ENCODE data around the gene SUSD6.
"Not testable (repeated sequence)": the region's sequence is repeated elsewhere in the genome, so short reads cannot be mapped to it uniquely, and the experiment has no call there.

The SUSD6 gene

DNA sequence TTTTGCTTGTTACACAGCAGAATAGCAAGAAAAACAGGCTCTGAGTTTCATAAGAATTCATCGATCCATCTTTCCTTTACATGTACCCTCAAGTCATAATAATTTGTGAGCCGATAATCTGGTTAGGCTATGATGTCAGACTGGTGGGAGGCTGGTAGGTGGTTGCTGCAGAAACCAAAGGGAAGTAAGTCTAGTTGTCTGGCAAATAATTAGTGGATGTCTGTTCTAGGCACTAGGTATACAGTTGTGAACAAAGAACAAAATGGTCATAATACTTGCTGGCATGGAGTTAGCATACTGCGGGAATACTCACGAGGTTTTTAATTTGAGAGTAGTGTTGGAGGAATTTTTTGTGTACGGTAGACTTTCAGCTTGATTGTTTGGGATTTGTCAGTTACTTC, 8.8 kb downstream of the SUSD6 start:
- DNase-seq (ENCODE audit: low read depth in 4 of 4, low spot score in 1 of 4), result no peak

DNA sequence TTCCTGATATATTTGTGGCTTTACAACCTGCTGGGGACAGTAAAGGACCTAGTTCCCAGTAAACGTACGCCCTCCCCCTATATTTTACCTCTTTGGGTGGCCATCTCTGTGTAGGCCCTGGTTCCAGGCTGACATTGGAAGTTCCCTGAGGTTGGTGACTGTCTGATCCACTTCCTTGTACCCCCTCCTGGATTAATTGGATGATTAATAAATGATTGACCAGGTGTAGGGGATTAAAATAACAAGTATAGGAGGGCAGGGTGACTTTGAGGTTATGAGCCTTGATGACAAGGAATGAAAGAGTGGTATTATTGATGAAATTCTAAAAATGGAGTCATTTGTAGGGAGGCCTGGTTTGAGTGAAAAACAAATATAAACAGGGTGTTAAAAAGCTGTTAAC, 9.6 kb downstream of the SUSD6 start:
- DNase-seq (ENCODE audit: low read depth in 4 of 4, low spot score in 1 of 4), result no peak

DNA sequence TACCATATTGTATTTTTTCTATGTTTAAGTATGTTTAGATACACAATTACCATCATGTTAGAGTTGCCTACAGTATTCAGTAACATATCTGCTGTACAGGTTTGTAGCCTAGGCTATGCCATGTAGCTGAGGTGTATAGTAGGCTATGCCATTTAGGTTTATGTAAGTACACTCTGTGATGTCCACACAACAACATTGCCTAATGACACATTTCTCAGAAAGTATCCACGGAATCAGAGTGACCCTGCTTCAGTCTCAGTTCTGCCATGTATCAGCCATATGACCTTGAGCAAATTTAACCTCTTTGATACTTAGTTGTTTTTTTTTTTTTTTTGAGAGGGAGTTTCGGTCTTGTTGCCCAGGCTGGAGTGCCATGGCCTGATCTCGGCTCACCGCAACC, 12.7 kb downstream of the SUSD6 start:
- DNase-seq (ENCODE audit: low read depth in 4 of 4, low spot score in 1 of 4), result no peak

DNA sequence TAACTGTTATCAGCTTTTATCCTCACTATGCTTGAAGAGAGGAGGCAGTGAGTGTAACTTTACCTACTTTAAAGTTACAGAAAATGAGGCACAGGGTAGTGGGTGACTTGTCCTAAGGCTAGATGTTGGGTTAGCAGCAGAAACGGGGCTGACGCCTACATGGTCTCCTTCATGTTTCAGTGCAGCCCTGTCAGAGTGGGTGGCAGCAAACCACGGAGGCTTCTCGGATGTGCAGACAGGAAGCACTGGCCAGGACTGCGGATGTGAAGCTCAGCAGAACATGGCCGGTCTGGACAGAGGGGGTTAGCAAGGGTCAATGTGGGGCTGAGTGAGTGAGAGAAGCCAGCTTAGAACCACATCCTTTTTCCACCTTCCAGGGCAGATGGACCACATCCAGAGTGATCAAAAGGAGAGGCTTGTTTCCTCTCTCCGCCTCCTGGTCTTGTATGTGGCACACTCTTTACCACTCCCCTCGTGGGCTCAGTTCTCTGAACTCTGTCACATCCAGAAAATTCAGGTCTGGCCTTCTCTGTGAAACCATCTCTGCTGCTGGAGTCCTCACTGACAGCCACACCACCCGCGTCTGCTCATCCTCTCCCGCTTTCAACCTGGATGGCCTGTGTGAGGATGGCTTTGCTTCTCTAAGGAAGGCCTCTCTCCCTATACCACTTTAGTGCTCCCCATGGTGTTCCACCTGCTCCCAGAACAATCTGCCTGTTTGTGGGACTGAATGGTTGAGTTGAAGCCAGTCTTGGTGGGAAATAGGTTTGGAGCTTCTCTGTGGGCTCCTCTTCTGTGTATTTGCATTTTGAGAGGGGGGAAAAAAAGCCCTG, 14.1 kb downstream of the SUSD6 start:
- peak in 2 of 4 experiments; percentile 52 to 67 for DNase-seq (ENCODE audit: low read depth in 4 of 4, low spot score in 1 of 4)

DNA sequence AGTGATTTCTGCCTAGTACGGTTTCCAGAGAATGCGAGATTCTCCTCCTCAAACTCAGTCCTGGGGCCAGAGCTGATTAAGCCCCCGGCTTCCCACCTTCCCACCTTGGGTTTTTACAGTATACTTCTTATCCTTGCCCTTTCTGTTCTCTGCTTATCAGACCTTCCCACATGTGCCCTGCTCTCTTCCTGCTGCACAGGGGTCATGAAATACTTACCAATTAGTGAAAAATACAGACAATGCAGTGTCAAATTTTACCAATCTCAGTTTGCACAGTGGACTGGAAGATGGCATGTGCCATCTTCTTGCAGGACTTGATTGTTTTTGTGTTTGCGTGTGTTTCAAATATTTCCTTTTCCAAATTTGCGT, 14.7 kb downstream of the SUSD6 start:
- DNase-seq (ENCODE audit: low read depth in 4 of 4, low spot score in 1 of 4), result no peak

DNA sequence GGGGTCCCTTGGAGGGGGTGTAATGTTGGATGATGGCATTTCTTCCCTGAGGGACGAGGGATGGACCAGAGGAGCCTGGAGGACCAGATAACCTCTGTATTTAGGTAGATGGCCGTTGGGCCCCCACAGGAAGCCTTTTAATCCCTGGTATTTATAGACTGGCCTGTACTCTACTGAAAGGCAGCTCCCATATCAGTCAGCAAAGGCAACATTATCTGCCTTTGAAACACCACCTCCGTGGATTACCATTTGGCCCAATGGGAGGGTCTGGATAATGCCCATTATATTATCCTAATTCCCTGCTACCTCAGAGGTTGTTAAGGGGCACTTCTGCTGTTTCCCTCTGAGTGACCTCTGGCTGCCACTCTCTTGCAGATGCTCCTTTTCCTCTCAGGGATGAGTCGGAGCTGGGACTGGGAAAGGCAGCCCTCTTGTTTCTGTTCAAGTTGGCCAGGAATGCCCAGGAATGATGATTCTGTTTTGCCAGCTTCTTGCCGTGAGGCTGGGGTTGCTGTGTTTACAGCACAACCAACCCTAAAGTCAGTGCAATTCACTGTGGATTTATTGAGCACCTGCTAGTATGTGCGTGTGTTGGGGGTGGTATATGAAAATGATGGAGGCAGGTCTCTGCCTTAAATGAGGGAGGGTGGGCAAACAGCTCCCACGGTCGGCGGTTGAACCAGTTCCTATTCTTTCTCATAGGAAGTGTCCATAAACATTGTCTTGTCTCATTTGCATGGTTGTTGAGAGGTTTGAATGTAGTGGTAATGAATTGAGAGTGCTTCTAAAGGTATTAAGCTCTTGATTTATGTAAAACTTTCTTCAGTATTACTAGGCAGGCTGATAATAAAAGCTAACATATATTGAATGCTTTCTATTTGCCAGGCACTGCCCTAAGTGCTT, 18.1 kb downstream of the SUSD6 start:
- no peak for DNase-seq (ENCODE audit: low read depth in 4 of 4, low spot score in 1 of 4)

DNA sequence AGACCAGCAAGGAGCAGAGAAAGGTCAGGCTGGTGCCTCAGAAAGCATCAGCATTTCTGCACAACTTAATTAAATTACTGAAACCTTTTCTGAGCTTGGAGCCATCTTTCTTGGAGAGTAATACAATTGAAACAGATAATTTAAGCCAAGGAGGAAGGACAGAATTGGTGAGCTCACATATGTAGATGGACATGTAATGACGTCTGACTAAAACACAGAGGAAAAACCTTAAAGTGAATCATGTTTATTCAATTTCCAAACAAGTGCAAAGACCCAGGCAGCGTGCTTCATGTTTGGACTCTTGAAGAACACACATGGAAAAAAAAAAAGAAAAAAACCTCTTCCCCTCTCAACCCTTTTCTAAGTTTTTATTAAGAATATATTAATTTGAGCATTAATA, 19.0 kb downstream of the SUSD6 start:
- no peak for DNase-seq (ENCODE audit: low read depth in 4 of 4, low spot score in 1 of 4)

DNA sequence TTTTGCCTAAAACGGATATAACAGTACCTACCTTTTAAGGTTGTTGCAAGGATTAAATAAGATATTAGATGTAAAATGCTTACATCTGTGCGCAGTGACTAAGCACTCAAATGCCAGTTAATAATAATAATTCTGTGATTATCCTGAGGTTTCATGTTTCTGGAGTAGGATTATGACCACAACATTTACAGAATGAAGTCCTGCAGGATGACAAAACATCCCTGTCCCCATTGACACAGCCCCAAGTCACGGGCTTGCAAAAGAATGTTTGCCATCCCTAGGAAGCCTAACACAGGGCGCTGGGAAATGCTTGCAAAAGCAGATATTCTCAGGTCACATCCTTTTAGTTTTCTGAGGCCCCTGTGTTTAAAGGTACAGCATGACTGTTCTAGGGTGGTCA, 20.1 kb downstream of the SUSD6 start:
- no peak for DNase-seq (ENCODE audit: low read depth in 4 of 4, low spot score in 1 of 4)

DNA sequence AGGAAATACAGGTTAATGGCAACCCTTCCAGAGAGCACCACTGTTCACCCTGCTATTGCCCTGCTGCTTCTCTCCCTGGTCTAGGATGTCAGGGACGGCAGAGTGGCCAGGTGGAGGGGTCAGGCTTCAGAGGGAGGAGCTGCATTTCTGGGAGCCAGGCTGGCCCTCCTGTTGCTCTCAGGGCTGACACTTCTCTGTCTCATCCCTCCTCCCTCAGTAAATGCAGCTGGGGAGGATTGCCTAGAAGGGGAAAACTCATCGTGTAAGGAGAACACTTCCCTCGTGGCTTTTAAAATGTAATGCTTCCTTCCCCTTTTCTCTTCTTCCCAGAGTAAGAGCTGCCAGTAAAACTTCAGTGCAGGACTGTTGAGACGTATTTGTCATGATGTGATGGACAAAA, 20.8 kb downstream of the SUSD6 start:
- DNase-seq (ENCODE audit: low read depth in 4 of 4, low spot score in 1 of 4), result no peak

DNA sequence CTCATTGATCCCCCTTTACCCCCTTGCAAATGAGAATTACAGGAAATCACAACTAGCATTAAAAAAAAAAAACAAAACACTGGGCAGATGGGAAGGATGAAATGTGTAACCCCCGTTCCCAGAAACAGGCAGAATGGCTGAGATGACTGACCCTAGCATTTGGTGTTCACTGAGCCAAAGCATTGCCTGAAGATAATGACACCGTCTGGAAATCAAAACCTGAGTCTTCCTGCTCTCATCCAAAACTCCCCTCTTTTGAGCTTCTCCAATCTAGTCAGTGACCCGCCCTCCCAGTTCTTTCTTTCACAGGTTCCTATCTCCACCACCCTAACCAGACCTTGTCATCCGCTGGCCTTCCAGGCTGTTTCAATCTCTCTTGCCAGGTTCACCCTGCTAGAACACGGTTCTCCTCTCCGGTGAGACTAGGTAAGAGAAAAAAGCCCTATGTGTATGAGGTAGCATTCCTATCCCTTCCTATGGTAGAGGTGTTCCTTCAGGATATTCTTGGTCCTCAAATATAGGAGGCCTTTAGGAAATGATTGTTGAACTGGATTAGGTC, 21.3 kb downstream of the SUSD6 start:
- no peak for DNase-seq (ENCODE audit: low read depth in 4 of 4, low spot score in 1 of 4)

DNA sequence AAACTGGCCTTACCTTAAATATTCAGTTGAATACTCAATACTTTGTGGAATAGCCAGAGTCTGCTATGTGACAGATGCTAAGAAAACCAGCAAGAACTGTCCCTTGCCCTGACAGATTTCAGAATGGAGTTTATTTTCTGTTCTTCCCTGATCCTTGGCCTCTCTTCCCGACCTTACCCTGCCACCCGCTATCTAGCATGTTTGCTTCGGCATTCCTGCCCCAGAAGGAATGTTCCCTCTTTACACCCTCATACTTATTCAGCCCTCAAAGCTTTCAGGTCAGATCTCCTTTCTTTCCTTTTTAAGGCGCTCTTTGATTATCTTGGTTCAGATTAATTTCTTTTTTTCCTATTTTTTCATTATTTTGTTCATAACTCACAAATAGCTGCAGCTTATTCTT, 21.8 kb downstream of the SUSD6 start:
- no peak for DNase-seq (ENCODE audit: low read depth in 4 of 4, low spot score in 1 of 4)

DNA sequence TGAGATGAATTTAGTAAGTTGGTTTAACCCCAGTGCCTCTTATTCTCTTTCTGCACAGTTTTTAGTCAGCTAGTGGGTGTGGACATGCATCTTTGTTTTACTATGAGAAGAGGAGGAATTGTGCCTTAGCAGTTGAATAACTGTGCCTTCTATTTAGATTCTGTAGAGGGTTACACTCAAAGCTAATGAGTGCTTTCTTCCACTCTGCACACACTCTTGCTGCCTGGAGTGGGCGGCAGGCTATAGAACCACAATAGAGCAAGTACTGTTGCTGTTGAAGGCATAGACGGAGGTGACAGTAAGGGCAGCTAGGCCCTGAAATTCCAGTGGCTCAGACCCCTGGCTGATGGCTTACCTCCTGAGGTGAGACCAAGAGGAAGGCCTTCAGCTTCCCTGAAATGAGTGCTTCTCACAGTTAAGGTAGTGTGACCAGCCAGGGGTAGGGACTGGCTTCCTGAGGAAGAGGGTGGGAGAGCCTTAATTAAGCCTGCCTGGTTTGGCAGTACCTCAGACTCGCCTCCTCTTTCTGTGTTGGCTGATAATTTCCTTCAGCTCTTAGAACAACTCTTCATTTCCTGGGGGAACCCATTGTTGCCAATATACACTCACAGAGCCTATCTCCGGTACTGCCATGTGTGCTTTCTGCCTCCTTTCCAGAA, 24.7 kb downstream of the SUSD6 start:
- no peak for DNase-seq (ENCODE audit: low read depth in 4 of 4, low spot score in 1 of 4)

DNA sequence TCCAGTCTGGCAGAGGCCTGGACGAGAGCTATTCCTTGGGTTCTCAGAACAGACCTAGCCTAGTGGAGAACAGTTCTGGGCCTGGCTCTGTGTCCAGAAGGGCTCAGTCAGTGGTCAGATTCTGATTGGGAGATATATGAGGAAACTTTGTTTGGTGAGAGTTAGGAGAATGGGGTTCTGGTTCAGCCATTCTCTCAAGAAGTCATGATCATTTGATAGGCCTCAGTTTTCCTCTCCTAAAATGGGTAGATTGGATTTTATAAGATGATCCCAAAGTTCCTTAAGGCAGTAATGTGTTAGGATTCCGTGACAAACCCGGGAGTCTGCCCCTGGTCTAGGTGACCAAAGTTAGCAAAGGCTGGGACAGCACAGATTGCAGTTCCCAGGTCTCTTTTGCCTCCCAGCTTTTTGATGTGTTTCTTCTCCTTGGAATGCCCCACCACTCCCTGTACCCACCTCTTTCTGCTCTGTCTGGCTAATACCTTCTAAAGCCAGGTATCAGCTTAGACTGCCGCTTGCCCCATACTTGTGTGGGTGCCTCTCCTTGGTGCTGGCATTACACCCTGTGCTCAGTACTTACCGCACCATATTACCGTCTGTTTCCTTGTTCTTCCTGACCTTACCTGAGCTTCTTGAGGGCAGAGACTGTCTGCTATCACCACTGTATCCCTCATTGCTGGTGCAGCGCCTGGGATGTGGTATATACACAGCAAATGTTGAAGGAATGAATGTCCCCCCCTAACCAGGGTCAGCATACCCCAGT, 25.5 kb downstream of the SUSD6 start:
- no peak for DNase-seq (ENCODE audit: low read depth in 4 of 4, low spot score in 1 of 4)

DNA sequence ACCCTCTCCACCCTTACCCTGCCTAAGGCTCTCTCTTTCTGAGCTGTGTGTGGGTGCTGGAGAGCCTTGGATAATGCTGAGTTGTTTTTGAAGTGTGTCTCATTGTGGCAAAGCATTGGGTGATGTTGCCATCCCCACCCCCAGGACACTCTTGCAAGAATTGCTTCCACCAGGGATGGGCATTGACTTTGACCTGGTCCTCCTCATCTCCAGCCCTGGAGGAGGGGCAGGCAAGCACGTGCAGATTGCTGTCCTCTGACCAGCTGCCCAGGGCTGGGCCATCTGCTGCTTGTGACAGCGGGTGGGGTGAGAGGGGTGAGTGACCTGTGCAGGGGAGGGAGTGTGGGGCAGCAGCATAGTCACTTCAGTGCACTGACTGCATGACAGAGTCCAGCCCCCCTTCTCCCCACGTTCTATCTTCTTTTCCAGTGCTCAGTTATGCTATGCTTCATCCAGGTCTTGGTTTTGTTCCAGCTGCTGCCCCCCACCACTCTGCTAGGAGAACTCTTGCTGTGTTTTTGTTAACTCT, 26.2 kb downstream of the SUSD6 start:
- no peak for DNase-seq (ENCODE audit: low read depth in 4 of 4, low spot score in 1 of 4)

DNA sequence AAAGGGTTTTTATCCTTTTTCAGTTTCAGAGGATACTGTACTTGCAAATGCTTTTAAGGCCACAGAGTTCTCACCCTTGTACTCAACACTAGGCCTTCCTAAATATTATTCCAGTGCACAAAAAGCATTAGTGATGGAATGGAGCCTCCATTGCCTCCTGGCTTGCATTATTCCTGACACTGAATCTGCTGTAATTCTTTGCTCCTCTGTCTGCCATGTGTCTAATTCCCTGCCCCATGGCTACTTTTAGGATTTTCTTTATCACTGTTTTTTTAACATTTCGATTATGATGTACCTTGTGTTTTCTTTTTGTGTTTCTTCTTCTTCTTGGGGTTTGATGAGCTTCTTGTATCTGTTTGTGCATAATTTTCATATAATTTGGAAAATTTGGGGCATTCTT, 29.5 kb downstream of the SUSD6 start:
- no peak for DNase-seq (ENCODE audit: low read depth in 4 of 4, low spot score in 1 of 4)

DNA sequence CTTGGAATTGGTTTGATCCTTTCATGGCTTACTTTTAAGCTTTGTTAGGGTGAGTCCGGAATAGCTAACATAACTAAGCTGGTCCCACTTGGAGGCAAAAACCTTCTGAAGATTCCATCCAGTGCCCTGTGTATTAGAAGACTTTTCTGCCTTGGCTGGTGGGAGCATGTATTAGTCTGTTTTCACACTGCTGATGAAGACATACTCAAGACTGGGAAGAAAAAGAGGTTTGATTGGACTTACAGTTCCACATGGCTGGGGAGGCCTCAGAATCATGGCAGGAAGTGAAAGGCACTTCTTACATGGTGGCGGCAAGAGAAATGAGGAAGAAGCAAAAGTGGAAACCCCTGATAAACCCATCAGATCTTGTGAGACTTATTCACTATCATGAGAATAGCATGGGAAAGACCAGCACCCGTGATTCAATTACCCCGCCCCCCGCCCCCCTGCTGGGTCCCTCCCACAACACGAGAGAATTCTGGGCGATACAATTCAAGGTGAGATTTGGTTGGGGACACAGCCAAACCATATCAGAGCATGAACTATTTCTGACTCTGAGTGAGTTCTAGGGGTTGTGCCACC, 30.9 kb downstream of the SUSD6 start:
- not testable (repeated sequence) for DNase-seq (ENCODE audit: low read depth in 4 of 4, low spot score in 1 of 4)

DNA sequence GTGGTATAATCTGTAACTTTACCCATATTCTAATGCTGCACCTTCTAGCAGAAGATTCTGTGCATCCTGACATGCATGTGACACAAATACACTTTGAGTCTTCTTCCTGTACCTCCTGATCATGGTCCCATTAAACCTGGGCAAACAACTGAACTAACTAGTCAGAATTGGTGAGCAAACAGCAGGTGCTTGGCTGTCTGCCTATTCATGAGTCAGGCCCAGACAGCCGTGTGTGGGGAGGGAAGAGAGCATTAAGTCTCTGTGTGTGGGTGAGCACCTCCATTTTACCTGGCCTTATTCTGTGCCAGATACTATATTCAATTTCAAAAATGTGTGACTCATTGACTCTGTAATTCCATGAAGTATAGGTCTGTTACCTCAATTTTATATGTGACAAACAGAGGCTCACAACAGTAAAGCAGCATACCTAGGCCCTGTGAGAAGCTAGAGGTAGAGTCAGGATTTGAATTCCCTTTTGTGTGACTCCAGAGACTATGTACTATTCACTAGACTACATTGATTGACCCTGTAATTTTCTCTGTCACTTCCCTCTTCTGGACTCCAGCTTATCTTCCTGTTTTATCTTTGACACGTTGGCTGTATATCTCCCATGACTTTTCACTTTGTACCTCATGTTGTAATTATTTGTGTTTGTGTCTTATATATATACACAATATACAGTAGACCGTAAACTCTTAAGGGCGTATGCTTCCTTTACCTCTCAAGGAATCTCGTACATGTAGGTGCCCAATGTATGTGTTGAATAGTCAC, 32.2 kb downstream of the SUSD6 start:
- peak in 3 of 4 experiments; percentile 43 to 63 (median 61) for DNase-seq (ENCODE audit: low read depth in 4 of 4, low spot score in 1 of 4)

DNA sequence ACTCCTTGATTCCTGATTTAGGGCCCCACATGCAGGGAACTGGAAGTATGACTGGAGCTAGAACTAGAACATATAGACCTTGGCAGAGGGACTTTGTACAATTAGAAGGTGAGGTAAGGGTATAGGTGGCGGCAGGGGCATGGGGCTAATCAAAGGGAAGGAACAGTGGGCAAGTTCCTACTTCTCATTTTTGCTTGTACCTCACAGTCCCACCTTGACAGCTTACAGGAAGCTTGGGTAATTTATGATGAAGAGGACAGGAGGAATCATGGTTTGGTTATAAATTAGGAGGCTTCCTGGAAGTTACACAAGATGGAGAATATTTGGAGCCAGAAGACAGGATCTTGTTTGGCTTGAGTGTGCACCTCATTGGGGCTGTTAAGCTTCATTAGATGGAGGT, 33.4 kb downstream of the SUSD6 start:
- DNase-seq (ENCODE audit: low read depth in 4 of 4, low spot score in 1 of 4), result no peak

DNA sequence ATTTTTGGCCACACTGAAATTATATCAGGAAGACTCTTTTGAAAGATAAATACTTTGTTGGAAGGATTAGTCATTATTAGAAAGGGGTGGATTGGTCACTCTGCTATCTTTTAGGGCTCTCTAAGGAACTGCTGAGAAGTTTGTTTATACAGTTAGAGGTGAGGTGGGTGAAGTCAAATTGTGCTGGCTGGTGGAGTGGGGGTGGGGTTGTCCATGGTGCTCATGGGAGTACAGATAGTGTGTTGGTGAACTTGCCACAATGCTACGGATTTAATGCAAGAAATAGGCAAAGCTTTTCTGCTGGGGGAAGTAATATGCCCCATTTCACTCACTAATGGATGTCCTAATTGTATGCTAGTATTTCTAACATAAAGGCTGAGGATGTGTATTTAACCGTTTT, 35.8 kb downstream of the SUSD6 start:
- no peak for DNase-seq (ENCODE audit: low read depth in 4 of 4, low spot score in 1 of 4)

Data from stimulated activated CD4-positive, alpha-beta T cell treated with anti-CD3 and anti-CD28 coated beads, Interleukin-1b, Interleukin-23, amount 100 ng/mL, for 24 hours (primary cell).